ENCODE results near the gene RPP40. TPM values are rescaled to one million over a fixed set of nuclear protein-coding genes. Genes with fewer than 3 reads are reported as not detected.
"Not testable (repeated sequence)": the region's sequence is repeated elsewhere in the genome, so short reads cannot be mapped to it uniquely, and the experiment has no call there.

The RPP40 gene
- total RNA-seq, 2 experiments from 2014 or later, result 7.7 to 11.2 TPM

GRCh38 chr6:5014072-5014561 lies 10.3 kb upstream of the RPP40 start:
- Mint-ChIP-seq H3K27ac (no peak overlapping the region), H3K27me3 (no peaks in the 10 kb centered on the region), H3K4me1 (no peaks in the 10 kb centered on the region), H3K4me3 (no peak overlapping the region), H3K9me3 (ENCODE audit: low read depth) (peaks cover 15% of the 10 kb centered on the region), H3K36me3 (ENCODE audit: low read depth) (peaks cover 6% of the 10 kb centered on the region)
- POLR2A ChIA-PET, result no interaction called here
- DNase-seq, result no peak
- intact Hi-C loops (cut with DNase I, micrococcal nuclease), result no loop called here
- ATAC-seq, result no peak
- CTCF ChIA-PET, result interaction anchor here (1.1 kb wide), 1 partner anchor 10 kb away, joined by 3 read pairs; the partner anchor contains the start of gene RPP40

DNA sequence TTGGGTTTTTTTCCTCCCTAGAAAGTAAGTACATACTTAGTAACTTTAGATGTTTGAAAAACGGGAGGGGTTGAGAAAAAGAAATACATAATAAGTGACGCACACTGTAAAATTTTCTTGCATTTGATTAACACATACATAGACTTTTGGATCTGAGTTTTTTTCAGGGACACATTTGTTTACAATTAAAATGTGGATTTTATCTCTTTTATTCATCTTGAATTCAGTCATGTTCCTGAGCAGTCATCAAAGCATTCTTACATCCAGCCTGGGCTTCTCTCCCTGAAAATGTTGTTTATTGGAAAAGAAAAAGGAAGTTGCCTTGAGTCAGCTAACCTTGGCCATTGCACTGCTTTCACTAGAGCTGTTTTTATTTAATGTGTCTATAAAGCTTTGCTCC lies 8.7 kb upstream of the RPP40 start:
- intact Hi-C loops (cut with DNase I, micrococcal nuclease), result no loop called here
- DNase-seq (no peak), ATAC-seq (no peak)
- Mint-ChIP-seq H3K27ac (no peak overlapping the region), H3K36me3 (ENCODE audit: low read depth) (peaks cover under 1% of the 10 kb centered on the region), H3K27me3 (no peaks in the 10 kb centered on the region), H3K4me1 (no peaks in the 10 kb centered on the region), H3K4me3 (no peak overlapping the region), H3K9me3 (ENCODE audit: low read depth) (peaks cover 7% of the 10 kb centered on the region)
- CTCF ChIA-PET, result no interaction called here
- POLR2A ChIA-PET, result no interaction called here

- intact Hi-C loops (cut with DNase I, micrococcal nuclease), result no loop called here
- peaks cover 5% of the 10 kb centered on the region for H3K9me3 Mint-ChIP-seq (ENCODE audit: low read depth)
- ATAC-seq, result no peak
- H3K27ac Mint-ChIP-seq, result no peak overlapping the region
- DNase-seq, result no peak
- no peaks in the 10 kb centered on the region for H3K36me3 Mint-ChIP-seq (ENCODE audit: low read depth)
- H3K27me3 Mint-ChIP-seq, result no peaks in the 10 kb centered on the region
- CTCF ChIA-PET, result no interaction called here
- no peaks in the 10 kb centered on the region for H3K4me1 Mint-ChIP-seq
- POLR2A ChIA-PET, result no interaction called here
- no peak overlapping the region for H3K4me3 Mint-ChIP-seq
These were observed 7.5 kb upstream of the RPP40 start for GRCh38 chr6:5011346-5011745.

- ATAC-seq, result no peak
- intact Hi-C loops (cut with DNase I, micrococcal nuclease), result no loop called here
These were observed 3.7 kb upstream of the RPP40 start for GRCh38 chr6:5007531-5007930.

GRCh38 chr6:5006222-5006621 lies 2.4 kb upstream of the RPP40 start:
- no peaks in the 10 kb centered on the region for H3K9me3 Mint-ChIP-seq (ENCODE audit: low read depth)
- ATAC-seq, result no peak
- intact Hi-C loops (cut with DNase I, micrococcal nuclease), result no loop called here
- peaks cover 8% of the 10 kb centered on the region for H3K4me1 Mint-ChIP-seq
- H3K36me3 Mint-ChIP-seq (ENCODE audit: low read depth), result peaks cover 8% of the 10 kb centered on the region
- POLR2A ChIA-PET, result no interaction called here
- DNase-seq, result no peak
- no peak overlapping the region for H3K27ac Mint-ChIP-seq
- no peak overlapping the region for H3K4me3 Mint-ChIP-seq
- no peaks in the 10 kb centered on the region for H3K27me3 Mint-ChIP-seq
- CTCF ChIA-PET, result interaction anchor here (1.0 to 1.3 kb wide), 2 partner anchors 9 to 24 kb away, joined by 3 to 5 read pairs; no protein-coding TSS in a partner anchor

More at GRCh38 chr6:5007531-5007930, 3.7 kb upstream of the RPP40 start:
- H3K36me3 Mint-ChIP-seq (ENCODE audit: low read depth), result no peaks in the 10 kb centered on the region
- H3K4me3 Mint-ChIP-seq, result no peak overlapping the region
- CTCF ChIA-PET, result interaction anchor here (0.6 to 1.1 kb wide), 2 partner anchors 22 to 435 kb away, joined by 3 to 4 read pairs; no protein-coding TSS in a partner anchor
- H3K27me3 Mint-ChIP-seq, result no peaks in the 10 kb centered on the region
- peaks cover 8% of the 10 kb centered on the region for H3K4me1 Mint-ChIP-seq
- no peak overlapping the region for H3K27ac Mint-ChIP-seq
- no peak for DNase-seq
- no peaks in the 10 kb centered on the region for H3K9me3 Mint-ChIP-seq (ENCODE audit: low read depth)
- POLR2A ChIA-PET, result interaction anchor here (0.6 kb wide), 1 partner anchor 984 kb away, joined by 4 read pairs; no protein-coding TSS in a partner anchor

GRCh38 chr6:5005038-5005433 lies 1.2 kb upstream of the RPP40 start:
- H3K27ac Mint-ChIP-seq; H3K9me3 Mint-ChIP-seq (ENCODE audit: low read depth); intact Hi-C loops (cut with DNase I, micrococcal nuclease); POLR2A ChIA-PET; H3K27me3 Mint-ChIP-seq; DNase-seq; H3K4me3 Mint-ChIP-seq; ATAC-seq; H3K4me1 Mint-ChIP-seq: not testable (repeated sequence)
- H3K36me3 Mint-ChIP-seq (ENCODE audit: low read depth), result peaks cover 11% of the 10 kb centered on the region
- CTCF ChIA-PET, result interaction anchor here (1.1 to 1.8 kb wide), 4 partner anchors 10 to 106 kb away, joined by 3 to 5 read pairs (median 4); no protein-coding TSS in a partner anchor

GRCh38 chr6:5004373-5005037 lies 668 bp upstream of the RPP40 start:
- ChIA-PET POLR2A (interaction anchor here (0.7 kb wide), 1 partner anchor 434 kb away, joined by 3 read pairs; no protein-coding TSS in a partner anchor), CTCF (interaction anchor here (0.6 to 1.8 kb wide), 12 partner anchors 9 to 568 kb away, joined by 3 to 5 read pairs (median 4); no protein-coding TSS in a partner anchor)
- Mint-ChIP-seq H3K4me1 (peaks cover 8% of the 10 kb centered on the region), H3K27ac (peak overlapping the region; percentile 94), H3K4me3 (peak overlapping the region; percentile 87), H3K9me3 (ENCODE audit: low read depth) (no peaks in the 10 kb centered on the region), H3K36me3 (ENCODE audit: low read depth) (peaks cover 14% of the 10 kb centered on the region), H3K27me3 (no peaks in the 10 kb centered on the region)
- DNase-seq (no peak), ATAC-seq (no peak)
- intact Hi-C loops (cut with DNase I, micrococcal nuclease), result loop anchor here (1.0 to 5.0 kb wide), 11 partner anchors 26 to 1747 kb away; partner anchors contain the start of genes CDYL (in 2 of the 2), ECI2 (in 1 of the 2), FAM50B (in 1 of the 2) and FARS2 (in 1 of the 2)

GRCh38 chr6:4999586-4999985 lies 4.3 kb downstream of the RPP40 start:
- intact Hi-C loops (cut with DNase I, micrococcal nuclease), result no loop called here
- CTCF ChIA-PET, result no interaction called here

GRCh38 chr6:4997862-4998261 lies 6.0 kb downstream of the RPP40 start:
- ATAC-seq (no peak), DNase-seq (no peak)
- Mint-ChIP-seq H3K36me3 (ENCODE audit: low read depth) (peaks cover 45% of the 10 kb centered on the region), H3K27me3 (no peaks in the 10 kb centered on the region), H3K4me1 (no peaks in the 10 kb centered on the region), H3K4me3 (no peak overlapping the region), H3K9me3 (ENCODE audit: low read depth) (no peaks in the 10 kb centered on the region), H3K27ac (no peak overlapping the region)
- CTCF ChIA-PET, result no interaction called here
- POLR2A ChIA-PET, result no interaction called here
- intact Hi-C loops (cut with DNase I, micrococcal nuclease), result no loop called here

More at GRCh38 chr6:4999586-4999985, 4.3 kb downstream of the RPP40 start:
- POLR2A ChIA-PET, result no interaction called here
- H3K9me3 Mint-ChIP-seq (ENCODE audit: low read depth), result no peaks in the 10 kb centered on the region
- H3K36me3 Mint-ChIP-seq (ENCODE audit: low read depth), result peaks cover 38% of the 10 kb centered on the region
- peaks cover 6% of the 10 kb centered on the region for H3K4me1 Mint-ChIP-seq
- no peaks in the 10 kb centered on the region for H3K27me3 Mint-ChIP-seq
- no peak overlapping the region for H3K4me3 Mint-ChIP-seq
- ATAC-seq, result no peak
- no peak for DNase-seq
- H3K27ac Mint-ChIP-seq, result no peak overlapping the region

- Mint-ChIP-seq H3K27ac (no peak overlapping the region), H3K4me3 (no peak overlapping the region), H3K9me3 (ENCODE audit: low read depth) (no peaks in the 10 kb centered on the region), H3K36me3 (ENCODE audit: low read depth) (peaks cover 52% of the 10 kb centered on the region), H3K4me1 (no peaks in the 10 kb centered on the region), H3K27me3 (no peaks in the 10 kb centered on the region)
- CTCF ChIA-PET, result interaction anchor here (0.5 to 0.7 kb wide), 2 partner anchors 27 to 184 kb away, joined by 3 read pairs; no protein-coding TSS in a partner anchor
- POLR2A ChIA-PET, result no interaction called here
- ATAC-seq (no peak), DNase-seq (no peak)
- intact Hi-C loops (cut with DNase I, micrococcal nuclease), result no loop called here
These were observed 9.1 kb downstream of the RPP40 start for GRCh38 chr6:4994741-4995140.

DNA sequence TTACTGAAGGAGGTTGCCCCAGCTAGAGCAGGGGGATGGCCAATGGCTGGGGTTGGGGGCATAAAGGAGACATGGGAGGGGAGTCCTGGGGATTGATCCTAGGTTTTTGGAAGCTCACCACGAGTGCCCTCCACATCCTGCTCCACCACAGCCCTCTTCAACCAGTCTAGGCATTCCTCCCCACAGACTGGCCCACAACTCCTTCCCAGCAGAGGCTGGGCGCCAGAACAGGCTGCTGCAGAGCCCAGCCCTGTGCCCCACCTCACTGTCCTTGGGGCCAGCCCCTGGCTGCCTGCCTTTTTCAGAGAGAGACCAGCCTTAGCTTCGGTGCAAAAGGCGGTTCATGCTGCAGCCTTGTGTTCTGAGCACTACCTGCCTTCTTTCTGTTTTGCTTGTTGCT lies 16.4 kb downstream of the RPP40 start:
- ATAC-seq (no peak), DNase-seq (no peak)
- H3K36me3 Mint-ChIP-seq (ENCODE audit: low read depth), result peaks cover 16% of the 10 kb centered on the region
- ChIA-PET CTCF (no interaction called here), POLR2A (no interaction called here)
- H3K27me3 Mint-ChIP-seq, result no peaks in the 10 kb centered on the region
- intact Hi-C loops (cut with DNase I, micrococcal nuclease), result no loop called here
- no peaks in the 10 kb centered on the region for H3K4me1 Mint-ChIP-seq
- no peak overlapping the region for H3K27ac Mint-ChIP-seq
- no peaks in the 10 kb centered on the region for H3K9me3 Mint-ChIP-seq (ENCODE audit: low read depth)
- H3K4me3 Mint-ChIP-seq, result no peak overlapping the region

DNA sequence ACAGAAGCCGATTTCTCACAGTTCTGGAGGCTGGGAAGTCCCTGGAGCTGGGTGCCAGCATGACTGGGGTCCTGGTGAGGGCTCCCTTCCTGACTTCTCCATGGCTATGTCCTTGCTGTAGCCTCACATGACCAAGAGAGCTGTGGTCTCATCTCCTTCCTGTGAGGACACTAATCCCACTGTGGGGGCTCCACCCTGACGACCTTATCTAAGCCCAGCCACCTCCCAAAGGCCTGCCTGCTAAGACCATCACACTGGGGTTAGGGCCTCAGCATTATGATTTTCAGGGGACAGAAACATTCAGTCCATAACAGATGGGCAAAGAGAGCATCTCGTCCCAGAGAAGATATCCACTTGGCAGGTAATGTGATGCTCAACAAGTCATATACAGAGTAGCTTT lies 16.8 kb downstream of the RPP40 start:
- ChIA-PET CTCF (no interaction called here), POLR2A (no interaction called here)
- intact Hi-C loops (cut with DNase I, micrococcal nuclease), result no loop called here
- no peaks in the 10 kb centered on the region for H3K27me3 Mint-ChIP-seq
- no peak for ATAC-seq
- H3K4me1 Mint-ChIP-seq, result no peaks in the 10 kb centered on the region
- H3K4me3 Mint-ChIP-seq, result no peak overlapping the region
- H3K9me3 Mint-ChIP-seq (ENCODE audit: low read depth), result no peaks in the 10 kb centered on the region
- DNase-seq, result no peak
- peaks cover 12% of the 10 kb centered on the region for H3K36me3 Mint-ChIP-seq (ENCODE audit: low read depth)
- no peak overlapping the region for H3K27ac Mint-ChIP-seq

Measured in activated CD4-positive, alpha-beta T cell treated with anti-CD3 and anti-CD28 coated beads for 36 hours (primary cell).